Embryonic facial prominence (tissue), 1 donor: ENCODE results near the gene FOXE3.
"Not testable (repeated sequence)": the region's sequence is repeated elsewhere in the genome, so short reads cannot be mapped to it uniquely, and the experiment has no call there.

Experiments
- DNase-seq: peaks from one replicate; pipeline ENCODE4 v3.0.0-alpha.2; 2016; ENCODE audit errors: extremely low spot score

The FOXE3 gene

DNA sequence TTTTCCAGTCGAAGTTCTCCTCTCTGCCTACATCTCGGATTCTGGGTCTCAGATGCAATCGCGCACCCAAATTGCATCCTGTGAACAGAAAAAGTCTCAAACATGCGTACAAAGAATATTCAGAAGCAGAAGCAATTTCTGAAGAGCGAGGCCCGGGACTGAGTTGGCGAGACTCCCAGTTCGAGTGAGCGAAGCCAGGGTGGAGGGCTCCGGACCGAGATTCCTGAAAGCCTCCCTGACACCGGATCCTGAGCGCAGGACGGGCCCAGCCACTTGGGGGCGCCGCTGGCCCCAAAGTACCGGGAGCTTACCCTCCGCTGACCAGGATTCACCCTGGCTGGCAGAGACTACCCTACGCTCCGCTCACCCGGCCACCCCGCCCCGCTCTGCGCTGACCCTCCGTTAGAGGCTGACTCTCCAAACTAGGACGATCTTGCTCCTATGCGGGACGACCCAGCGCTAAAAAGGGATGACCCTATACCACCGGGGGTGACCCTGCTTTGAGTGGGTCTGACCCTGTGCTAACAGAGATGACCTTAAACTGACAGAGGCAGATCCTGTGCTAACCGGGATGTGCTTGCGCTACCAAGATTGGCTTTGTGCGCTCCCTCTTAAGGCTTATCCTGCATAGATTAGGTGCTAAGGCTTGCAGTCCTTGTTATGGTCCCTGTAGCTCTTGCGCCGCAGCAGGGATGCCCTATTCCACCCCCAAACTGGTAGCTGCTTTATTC, 33.9 kb downstream of the FOXE3 start:
- no peak for DNase-seq

DNA sequence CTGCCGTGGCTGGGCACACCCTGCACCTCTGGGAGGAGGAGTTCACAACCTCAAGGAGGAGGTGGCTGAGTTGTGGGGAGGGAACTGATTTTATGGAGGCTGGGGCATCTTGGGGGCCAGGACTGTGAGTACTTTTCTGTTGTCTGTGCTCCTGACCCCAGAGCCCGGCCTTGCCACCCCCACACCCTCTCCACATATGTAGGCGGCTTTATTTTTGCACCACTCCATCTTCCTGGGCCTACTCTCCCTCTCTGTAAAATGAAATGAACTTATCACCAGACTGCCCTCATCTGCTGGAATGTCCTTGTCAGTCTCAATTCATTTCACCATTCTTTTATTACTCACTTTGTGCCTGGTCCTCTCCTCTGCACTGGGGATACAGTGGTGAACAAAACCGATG, 34.5 kb downstream of the FOXE3 start:
- DNase-seq: no peak

DNA sequence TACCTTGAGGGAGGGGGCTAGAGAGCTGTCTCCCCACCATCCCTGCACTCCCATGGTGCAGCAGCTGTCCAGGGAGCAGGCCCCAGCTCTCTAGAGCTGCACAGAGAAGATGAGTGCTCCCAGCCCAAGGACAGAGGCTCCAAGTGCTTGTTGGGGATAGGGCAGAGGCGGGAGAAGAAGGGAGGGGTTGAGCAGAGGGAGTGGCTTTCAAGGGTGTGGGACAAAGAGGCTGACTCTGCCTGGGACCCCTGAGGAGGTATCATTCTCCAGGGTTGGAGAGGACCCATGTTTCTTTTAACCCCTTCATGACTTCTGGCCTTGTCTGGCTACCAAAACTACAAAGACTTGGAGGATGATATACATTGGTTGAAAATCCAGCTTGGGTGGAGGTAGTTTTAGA, 36.3 kb downstream of the FOXE3 start:
- DNase-seq: no peak

DNA sequence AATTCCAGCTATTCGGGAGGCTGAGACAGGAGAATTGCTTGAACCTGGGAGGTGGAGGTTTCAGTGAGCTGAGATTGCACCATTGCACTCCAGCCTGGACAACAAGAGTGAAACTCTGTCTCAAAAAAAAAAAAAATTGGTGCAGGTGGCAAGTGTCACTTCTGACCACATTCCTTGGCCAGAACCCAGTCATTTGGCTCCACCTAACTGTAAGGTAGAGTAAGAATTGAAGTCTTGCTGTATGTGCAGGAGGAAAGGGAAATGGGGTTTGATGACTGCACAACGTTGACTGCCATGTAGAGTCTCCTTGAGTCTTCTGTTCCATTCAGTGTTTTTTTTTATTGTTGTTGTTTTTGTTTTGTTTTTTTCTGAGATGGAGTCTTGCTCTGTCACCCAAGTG, 37.8 kb downstream of the FOXE3 start:
- DNase-seq: not testable (repeated sequence)

DNA sequence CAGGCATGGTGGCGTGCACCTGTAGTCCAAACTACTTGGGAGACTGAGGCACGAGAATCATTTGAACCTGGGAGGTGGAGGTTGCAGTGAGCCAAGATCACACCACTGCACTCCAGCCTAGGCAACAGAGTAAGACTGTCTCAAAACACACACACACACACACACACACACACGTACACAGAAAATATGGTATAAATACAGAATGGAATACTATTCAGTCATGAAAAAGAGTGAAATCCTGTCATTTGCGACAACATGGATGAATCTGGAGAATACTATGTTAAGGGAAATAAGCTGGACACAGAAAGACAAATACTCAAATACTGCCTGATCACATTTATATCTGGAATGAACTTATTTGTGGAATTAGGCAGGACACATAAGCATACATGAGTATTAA, 40.2 kb downstream of the FOXE3 start:
- no peak for DNase-seq

DNA sequence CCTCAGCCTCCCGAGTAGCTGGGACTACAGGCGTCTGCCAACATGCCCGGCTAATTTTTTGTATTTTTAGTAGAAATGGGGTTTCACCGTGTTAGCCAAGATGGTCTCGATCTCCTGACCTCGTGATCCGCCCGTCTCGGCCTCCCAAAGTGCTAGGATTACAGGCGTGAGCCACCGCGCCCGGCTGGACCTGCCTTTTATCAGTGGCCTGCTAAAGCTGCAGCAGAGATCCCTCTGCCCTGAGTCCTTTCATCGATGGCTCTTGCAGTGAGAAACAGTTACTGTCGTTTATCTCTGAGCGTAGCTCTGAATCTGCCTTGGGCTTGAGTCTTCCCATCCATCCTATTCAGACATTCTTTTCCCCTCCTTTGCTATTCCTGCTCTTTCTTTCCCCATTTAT, 41.5 kb downstream of the FOXE3 start:
- DNase-seq: not testable (repeated sequence)

DNA sequence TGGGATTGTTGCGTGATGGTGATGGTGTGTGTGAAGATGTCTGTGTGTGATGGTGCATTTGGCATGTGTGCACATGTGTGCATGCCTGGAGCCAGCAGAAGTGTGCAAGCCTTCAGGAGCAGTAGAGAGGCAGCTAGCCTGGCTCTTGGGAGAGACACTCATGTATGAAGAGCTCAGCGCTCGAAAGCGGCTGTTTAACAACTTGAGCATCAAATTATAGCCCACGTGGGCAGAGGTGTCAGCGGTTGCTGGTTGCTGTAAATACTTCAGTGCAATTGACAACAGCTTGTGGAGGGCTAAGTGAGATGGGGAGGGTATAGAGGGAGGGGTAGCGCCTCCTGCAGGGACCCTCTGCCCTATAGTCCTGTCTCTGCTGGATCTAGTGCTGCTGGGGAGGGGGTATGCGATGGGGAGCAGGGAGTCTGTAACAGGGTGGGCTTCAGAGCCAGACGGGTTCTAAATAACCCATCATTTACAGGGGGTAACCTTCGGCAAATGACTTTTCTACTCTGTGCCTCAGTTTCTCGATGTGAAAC, 43.2 kb downstream of the FOXE3 start:
- DNase-seq: no peak

DNA sequence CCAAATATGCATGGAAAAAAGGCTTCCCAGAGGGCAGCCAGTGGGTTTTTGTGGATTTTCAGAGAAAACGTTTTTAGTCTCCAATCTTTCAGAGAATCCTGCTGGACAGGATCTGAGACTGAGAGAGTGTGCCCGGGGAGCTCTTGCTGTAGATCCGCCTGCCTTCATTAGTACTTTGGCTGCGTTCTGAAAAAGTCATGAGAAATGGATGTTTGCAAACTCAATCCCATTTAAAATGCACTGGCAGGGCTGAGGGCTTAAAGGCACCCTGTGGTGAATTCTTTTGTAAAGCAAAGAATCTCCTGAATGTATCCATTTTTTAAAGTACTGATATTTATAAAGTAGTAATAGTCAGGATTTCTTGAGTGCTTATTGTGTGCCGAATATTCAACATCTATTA, 44.0 kb downstream of the FOXE3 start:
- no peak for DNase-seq

DNA sequence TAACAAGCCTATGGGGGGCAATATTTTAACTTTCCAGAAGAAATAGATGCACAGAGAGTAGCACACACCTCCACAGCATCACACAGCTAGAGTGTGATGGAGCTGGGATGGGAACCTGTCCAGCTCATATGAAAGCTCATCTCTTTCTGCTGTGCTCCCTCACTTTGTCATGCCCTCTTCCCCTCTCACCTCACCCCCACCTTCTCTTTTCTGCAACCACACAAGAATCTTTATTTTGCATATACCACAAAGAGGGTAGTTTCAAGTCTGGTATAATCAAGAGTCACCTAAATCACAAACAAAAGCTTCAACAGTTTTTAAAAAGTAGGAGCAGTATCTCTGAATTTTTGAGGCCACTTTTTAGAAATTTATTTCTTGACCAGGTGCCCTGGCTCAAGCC, 44.4 kb downstream of the FOXE3 start:
- no peak for DNase-seq

DNA sequence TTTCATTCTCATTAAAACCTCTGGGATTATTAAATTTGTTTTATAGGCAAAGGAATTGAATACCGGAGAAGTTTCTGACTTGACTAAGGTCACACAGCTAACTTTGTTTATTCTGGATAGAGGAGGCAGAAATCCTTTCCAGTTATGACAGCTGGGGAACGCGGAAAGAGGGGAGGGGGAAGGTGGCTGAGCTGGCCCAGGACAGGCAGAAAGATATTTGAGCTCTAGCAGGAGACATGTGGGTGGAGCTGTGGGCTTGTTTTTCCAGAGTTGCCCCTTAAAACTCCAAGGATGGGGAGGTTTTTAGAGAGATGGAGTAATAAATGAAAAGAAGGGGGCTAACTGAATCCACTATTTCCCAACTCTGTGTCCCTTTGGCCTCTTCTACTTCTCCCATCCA, 49.5 kb downstream of the FOXE3 start:
- DNase-seq: no peak
